ENCODE results near the gene PRKG2.

GRCh38 chr4:81164126-81164525, 50.9 kb downstream of the PRKG2 start:
- TF ChIP-seq, protein P1, sequence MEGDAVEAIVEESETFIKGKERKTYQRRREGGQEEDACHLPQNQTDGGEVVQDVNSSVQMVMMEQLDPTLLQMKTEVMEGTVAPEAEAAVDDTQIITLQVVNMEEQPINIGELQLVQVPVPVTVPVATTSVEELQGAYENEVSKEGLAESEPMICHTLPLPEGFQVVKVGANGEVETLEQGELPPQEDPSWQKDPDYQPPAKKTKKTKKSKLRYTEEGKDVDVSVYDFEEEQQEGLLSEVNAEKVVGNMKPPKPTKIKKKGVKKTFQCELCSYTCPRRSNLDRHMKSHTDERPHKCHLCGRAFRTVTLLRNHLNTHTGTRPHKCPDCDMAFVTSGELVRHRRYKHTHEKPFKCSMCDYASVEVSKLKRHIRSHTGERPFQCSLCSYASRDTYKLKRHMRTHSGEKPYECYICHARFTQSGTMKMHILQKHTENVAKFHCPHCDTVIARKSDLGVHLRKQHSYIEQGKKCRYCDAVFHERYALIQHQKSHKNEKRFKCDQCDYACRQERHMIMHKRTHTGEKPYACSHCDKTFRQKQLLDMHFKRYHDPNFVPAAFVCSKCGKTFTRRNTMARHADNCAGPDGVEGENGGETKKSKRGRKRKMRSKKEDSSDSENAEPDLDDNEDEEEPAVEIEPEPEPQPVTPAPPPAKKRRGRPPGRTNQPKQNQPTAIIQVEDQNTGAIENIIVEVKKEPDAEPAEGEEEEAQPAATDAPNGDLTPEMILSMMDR (IDR thresholded peaks at IDR 0.05 in 4 of 5, conservative IDR thresholded peaks at IDR 0.05 in 1 of 5), result no peak
- TF ChIP-seq POLR2A (IDR thresholded peaks at IDR 0.05), result no peak
